Liver (tissue), 9 donors: Measurements from ENCODE around the gene CFAP73. TPM values are rescaled to one million over a fixed set of nuclear protein-coding genes. Genes with fewer than 3 reads are reported as not detected.

Experiments
- DNase-seq: peaks from one replicate; pipeline ENCODE4 v3.0.0-alpha.2; 2017; ENCODE audit warnings: low spot score
- H3K27ac ChIP-seq, 2 donors: one replicate each; pipeline ENCODE4 v1.7.0; 2013; ENCODE audit warnings: inconsistent platforms in 2 of 2, low read length in 2 of 2, control low read depth in 1 of 2, low read depth in 1 of 2, mild to moderate bottlenecking in 1 of 2
- H3K27me3 ChIP-seq, 4 donors: one replicate each; pipeline versions ENCODE4 v1.6.1 to v1.7.0; 2013; ENCODE audit warnings: low read length in 3 of 4, inconsistent platforms in 1 of 4, mild to moderate bottlenecking in 1 of 4, moderate library complexity in 1 of 4; ENCODE audit not compliant: control insufficient read depth in 4 of 4, insufficient read depth in 4 of 4
- H3K36me3 ChIP-seq, 4 donors: one replicate each; pipeline versions ENCODE4 v1.6.1 to v1.7.0; 2013; ENCODE audit warnings: low read length in 3 of 4, mild to moderate bottlenecking in 3 of 4, low read depth in 1 of 4, moderate library complexity in 1 of 4; ENCODE audit not compliant: control insufficient read depth in 4 of 4, insufficient read depth in 3 of 4
- H3K4me1 ChIP-seq, 4 donors: one replicate each; pipeline versions ENCODE4 v1.6.1 to v1.7.0; 2013; ENCODE audit warnings: low read length in 3 of 4, mild to moderate bottlenecking in 3 of 4, moderate library complexity in 1 of 4; ENCODE audit not compliant: control insufficient read depth in 4 of 4, insufficient read depth in 4 of 4
- H3K4me3 ChIP-seq, 3 donors: one replicate each; pipeline versions ENCODE4 v1.6.1 to v1.7.0; 2013; ENCODE audit warnings: low read length in 3 of 3, control low read depth in 1 of 3, low read depth in 1 of 3, mild to moderate bottlenecking in 1 of 3
- H3K9ac ChIP-seq, 2 donors: one replicate each; pipeline ENCODE4 v1.7.0; 2013; ENCODE audit warnings: low read length in 2 of 2, mild to moderate bottlenecking in 2 of 2, moderate library complexity in 2 of 2, control low read depth in 1 of 2, low read depth in 1 of 2
- H3K9me3 ChIP-seq, 4 donors: one replicate each; pipeline versions ENCODE4 v1.6.1 to v1.7.0; 2013; ENCODE audit warnings: low read length in 3 of 4; ENCODE audit not compliant: control insufficient read depth in 4 of 4
- CTCF ChIP-seq: fragments of 150-350 bp; IDR thresholded peaks from 2 replicates; pipeline ENCODE4 v1.5.1; 2017; ENCODE audit warnings: improper control_type of control experiment, low read depth, low read length; ENCODE audit not compliant: missing input control
- EGR1 ChIP-seq, 2 donors: IDR thresholded peaks; 2 replicates each; pipeline ENCODE4 v1.6.1; 2016 to 2018; ENCODE audit warnings: antibody characterized with exemption in 2 of 2, low read depth in 2 of 2
- FOXA1 ChIP-seq: IDR thresholded peaks from 2 replicates; pipeline ENCODE4 v1.6.1; 2016; ENCODE audit warnings: antibody characterized with exemption
- HNF4A ChIP-seq, 2 donors: conservative IDR thresholded peaks; 2 replicates each; pipeline ENCODE4 v1.6.1; 2016; ENCODE audit warnings: antibody characterized with exemption in 2 of 2, mild to moderate bottlenecking in 2 of 2
- HNF4G ChIP-seq: IDR thresholded peaks from 2 replicates; pipeline ENCODE4 v1.6.1; 2016; ENCODE audit warnings: antibody characterized with exemption
- JUND ChIP-seq, 2 donors: IDR thresholded peaks; 2 replicates each; pipeline ENCODE4 v1.6.1; 2016; ENCODE audit warnings: antibody characterized with exemption in 2 of 2
- RAD21 ChIP-seq, 2 donors: IDR thresholded peaks; 2 replicates each; pipeline ENCODE4 v1.6.1; 2016; ENCODE audit warnings: antibody characterized with exemption in 2 of 2, mild to moderate bottlenecking in 2 of 2
- RXRA ChIP-seq, 2 donors: IDR thresholded peaks; 2 replicates each; pipeline ENCODE4 v1.6.1; 2017 to 2018; ENCODE audit warnings: antibody characterized with exemption in 2 of 2, mild to moderate bottlenecking in 1 of 2
- TAF1 ChIP-seq: conservative IDR thresholded peaks from 2 replicates; pipeline ENCODE4 v1.6.1; 2016; ENCODE audit warnings: antibody characterized with exemption, mild to moderate bottlenecking
- YY1 ChIP-seq: IDR thresholded peaks from 2 replicates; pipeline ENCODE4 v1.6.1; 2016; ENCODE audit warnings: antibody characterized with exemption, mild to moderate bottlenecking
- ZBTB33 ChIP-seq: IDR thresholded peaks from 2 replicates; pipeline ENCODE4 v1.6.1; 2016; ENCODE audit warnings: antibody characterized with exemption
- WGBS: extraction: QIAGEN DNeasy Blood & Tissue Kit; methylation state at CpG from one replicate; pipeline ENCODE4 v1.1.7; 2013; 5-methylcytosine and 5-hydroxymethylcytosine counted together
- polyA plus RNA-seq, 2 donors: library from polyadenylated mRNA; stranded (reverse) in 1 of 2; unstranded in 1 of 2; fragments of 200-250 nt in 1 of 2; fragments of >200 nt in 1 of 2; fragmentation: Nextera tagmentation in 1 of 2; extraction: Ambion mirVana in 1 of 2; gene quantifications; one replicate each; pipeline versions ENCODE4 v1.2.1 to v1.2.3, GENCODE V29; 2013 to 2015
- total RNA-seq, 2 donors: library from RNA; depleted of rRNA; stranded (reverse); fragments of >200 nt; gene quantifications; one replicate each; pipeline ENCODE4 v1.2.3, GENCODE V29; 2014
- TF ChIP-seq, protein P1 (sequence below): IDR thresholded peaks from 2 replicates; pipeline ENCODE4 v1.6.1; 2016; ENCODE audit warnings: antibody characterized with exemption
- TF ChIP-seq, protein P2 (sequence below): IDR thresholded peaks from 2 replicates; pipeline ENCODE4 v1.6.1; 2016; ENCODE audit warnings: antibody characterized with exemption, mild to moderate bottlenecking
- TF ChIP-seq, protein P3 (sequence below): IDR thresholded peaks from 2 replicates; pipeline ENCODE4 v1.6.1; 2016; ENCODE audit warnings: antibody characterized with exemption
- donor health status: healthy.
- donor health status: healthy.
- donor health status: healthy.
- donor health status: healthy.
- donor health status: healthy.

Gene CFAP73
- total and polyA plus RNA-seq, 4 donors: 0.18 to 0.19 TPM; not detected in 2

DNA sequence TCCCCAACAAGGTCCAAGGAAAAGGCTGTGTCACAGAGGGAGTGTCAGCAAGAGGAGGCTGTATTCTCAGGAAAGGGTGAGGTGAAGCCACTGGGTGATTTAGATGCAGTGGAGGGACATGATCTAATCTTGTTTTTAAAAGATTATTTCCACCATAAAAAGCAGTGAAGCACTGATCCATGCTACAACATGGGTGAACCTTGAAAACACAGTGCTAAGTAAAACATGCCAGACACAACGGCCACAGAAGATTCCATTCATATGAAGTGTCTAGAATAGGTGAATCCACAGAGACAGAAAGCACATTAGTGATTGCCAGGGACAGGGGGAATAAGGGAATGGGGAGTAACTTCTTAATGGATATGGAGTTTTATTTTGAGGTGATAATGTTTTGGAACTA lies 48.8 kb downstream of the CFAP73 start:
- no peak for DNase-seq
- WGBS: 90% methylated on average over 1 of the region's 1 CpG
- H3K36me3 ChIP-seq: no peaks in the 10 kb centered on the region
- no peak overlapping the region for H3K4me3 ChIP-seq
- H3K27me3 ChIP-seq: no peaks in the 10 kb centered on the region
- no peaks in the 10 kb centered on the region for H3K9me3 ChIP-seq
- peaks cover 0 to 5% (median 2%) of the 10 kb centered on the region in 4 donors for H3K4me1 ChIP-seq
- no peak overlapping the region for H3K27ac ChIP-seq
- H3K9ac ChIP-seq: no peak overlapping the region
- TF ChIP-seq TAF1 (no peak), RXRA (IDR thresholded peaks at IDR 0.05) (no peak), FOXA1 (no peak), RAD21 (IDR thresholded peaks at IDR 0.05) (no peak), JUND (IDR thresholded peaks at IDR 0.05) (no peak), HNF4G (no peak)
- TF ChIP-seq, protein P1, sequence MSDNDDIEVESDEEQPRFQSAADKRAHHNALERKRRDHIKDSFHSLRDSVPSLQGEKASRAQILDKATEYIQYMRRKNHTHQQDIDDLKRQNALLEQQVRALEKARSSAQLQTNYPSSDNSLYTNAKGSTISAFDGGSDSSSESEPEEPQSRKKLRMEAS: no peak

DNA sequence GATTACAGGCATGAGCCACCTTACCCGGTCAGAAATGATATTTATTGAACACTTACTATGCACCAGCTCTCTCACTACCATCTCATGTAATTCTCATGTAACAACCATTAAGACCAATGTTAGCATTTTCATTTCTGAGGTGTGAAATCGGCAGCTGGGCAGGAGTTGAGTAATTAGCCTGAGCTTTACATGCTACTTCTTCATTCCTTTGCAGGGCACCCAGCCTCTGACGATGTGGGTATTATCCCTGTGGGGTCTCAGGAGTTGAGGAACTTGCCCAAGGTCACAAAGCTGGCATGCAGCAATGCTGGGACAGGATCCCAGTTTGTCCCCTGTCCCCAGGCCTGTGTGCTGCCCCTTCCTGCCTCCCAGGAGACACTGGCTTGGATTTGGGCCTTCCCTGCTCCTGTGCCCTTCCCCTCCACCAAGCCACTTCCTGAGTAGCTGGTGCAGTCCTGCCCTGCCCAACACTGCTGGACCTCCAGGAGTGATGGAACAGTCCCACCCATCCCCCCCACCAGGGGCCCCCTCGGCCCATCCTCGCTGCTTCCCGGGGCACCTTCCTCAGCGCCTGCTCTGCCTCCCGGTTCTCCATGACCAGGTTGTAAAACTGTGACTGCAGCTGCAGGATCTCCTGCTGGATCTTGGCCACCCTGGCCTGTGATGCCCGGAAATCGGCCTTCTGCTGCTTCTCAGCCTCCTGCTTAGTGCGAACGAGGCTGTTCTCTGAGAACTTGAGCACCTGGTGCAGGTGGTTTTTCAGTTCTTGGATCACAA lies 50.7 kb downstream of the CFAP73 start:
- no peaks in the 10 kb centered on the region for H3K36me3 ChIP-seq
- TF ChIP-seq YY1 (no peak), FOXA1 (no peak), ZBTB33 (no peak), JUND (IDR thresholded peaks at IDR 0.05) (no peak), CTCF (no peak), EGR1 (IDR thresholded peaks at IDR 0.05; ENCODE audit: low read depth in 2 of 2) (no peak), HNF4G (no peak), HNF4A (conservative IDR thresholded peaks at IDR 0.05) (no peak)
- TF ChIP-seq, protein P2, sequence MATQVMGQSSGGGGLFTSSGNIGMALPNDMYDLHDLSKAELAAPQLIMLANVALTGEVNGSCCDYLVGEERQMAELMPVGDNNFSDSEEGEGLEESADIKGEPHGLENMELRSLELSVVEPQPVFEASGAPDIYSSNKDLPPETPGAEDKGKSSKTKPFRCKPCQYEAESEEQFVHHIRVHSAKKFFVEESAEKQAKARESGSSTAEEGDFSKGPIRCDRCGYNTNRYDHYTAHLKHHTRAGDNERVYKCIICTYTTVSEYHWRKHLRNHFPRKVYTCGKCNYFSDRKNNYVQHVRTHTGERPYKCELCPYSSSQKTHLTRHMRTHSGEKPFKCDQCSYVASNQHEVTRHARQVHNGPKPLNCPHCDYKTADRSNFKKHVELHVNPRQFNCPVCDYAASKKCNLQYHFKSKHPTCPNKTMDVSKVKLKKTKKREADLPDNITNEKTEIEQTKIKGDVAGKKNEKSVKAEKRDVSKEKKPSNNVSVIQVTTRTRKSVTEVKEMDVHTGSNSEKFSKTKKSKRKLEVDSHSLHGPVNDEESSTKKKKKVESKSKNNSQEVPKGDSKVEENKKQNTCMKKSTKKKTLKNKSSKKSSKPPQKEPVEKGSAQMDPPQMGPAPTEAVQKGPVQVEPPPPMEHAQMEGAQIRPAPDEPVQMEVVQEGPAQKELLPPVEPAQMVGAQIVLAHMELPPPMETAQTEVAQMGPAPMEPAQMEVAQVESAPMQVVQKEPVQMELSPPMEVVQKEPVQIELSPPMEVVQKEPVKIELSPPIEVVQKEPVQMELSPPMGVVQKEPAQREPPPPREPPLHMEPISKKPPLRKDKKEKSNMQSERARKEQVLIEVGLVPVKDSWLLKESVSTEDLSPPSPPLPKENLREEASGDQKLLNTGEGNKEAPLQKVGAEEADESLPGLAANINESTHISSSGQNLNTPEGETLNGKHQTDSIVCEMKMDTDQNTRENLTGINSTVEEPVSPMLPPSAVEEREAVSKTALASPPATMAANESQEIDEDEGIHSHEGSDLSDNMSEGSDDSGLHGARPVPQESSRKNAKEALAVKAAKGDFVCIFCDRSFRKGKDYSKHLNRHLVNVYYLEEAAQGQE: no peak
- TF ChIP-seq, protein P1: no peak
- TF ChIP-seq, protein P3, sequence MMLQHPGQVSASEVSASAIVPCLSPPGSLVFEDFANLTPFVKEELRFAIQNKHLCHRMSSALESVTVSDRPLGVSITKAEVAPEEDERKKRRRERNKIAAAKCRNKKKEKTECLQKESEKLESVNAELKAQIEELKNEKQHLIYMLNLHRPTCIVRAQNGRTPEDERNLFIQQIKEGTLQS: no peak
- WGBS: 87% methylated on average over 12 of the region's 12 CpGs
- DNase-seq: no peak
- H3K27me3 ChIP-seq: no peaks in the 10 kb centered on the region
- H3K4me1 ChIP-seq: peaks cover 0 to 2% (median 0%) of the 10 kb centered on the region in 4 donors
- H3K9me3 ChIP-seq: no peaks in the 10 kb centered on the region
- H3K9ac ChIP-seq: no peak overlapping the region
- no peak overlapping the region for H3K27ac ChIP-seq
- H3K4me3 ChIP-seq: no peak overlapping the region
